ENCODE results near the gene BRF1.

DNA sequence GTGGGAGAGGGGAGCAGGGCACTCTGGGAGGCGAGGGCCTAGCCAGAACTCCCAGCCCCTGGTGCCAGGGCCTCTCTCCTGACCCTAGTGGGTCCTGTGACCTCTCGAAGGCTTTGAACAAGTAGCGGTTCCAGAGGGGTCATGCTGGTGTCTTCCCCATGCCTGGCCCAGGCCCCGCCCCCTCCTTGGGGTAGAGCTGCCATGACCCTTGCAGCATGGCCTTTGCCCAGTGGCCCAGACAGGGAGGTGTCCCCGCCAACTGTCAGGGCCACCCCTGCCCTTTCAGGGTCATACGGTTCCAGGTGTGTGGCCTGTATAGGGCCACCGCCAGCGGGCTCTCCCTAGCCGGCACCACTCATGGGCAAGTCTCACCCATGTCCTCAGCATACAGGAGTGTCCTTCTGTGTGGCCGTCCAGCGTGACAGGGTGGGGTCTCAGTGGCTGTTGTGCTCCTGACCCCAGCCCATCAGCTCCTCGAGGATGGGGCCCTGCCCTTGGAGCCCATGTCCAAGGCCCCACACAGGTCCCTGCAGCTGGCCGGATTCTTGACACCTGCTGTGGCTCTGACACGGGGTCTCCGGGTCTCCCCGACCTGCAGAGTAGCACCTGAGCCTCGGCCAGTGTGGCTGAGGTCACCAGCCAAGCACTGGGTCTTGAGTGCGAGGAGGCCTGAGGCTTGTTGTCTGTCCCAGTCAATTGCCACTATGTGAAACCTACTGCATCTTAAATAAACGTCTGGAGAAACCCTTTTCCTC, 48.3 kb upstream of the BRF1 start:
- no peak for TF ChIP-seq POLR2A (IDR thresholded peaks at IDR 0.05; ENCODE audit: borderline replicate concordance, extremely low read depth, insufficient read depth, insufficient read length)
- TF ChIP-seq, protein P1, sequence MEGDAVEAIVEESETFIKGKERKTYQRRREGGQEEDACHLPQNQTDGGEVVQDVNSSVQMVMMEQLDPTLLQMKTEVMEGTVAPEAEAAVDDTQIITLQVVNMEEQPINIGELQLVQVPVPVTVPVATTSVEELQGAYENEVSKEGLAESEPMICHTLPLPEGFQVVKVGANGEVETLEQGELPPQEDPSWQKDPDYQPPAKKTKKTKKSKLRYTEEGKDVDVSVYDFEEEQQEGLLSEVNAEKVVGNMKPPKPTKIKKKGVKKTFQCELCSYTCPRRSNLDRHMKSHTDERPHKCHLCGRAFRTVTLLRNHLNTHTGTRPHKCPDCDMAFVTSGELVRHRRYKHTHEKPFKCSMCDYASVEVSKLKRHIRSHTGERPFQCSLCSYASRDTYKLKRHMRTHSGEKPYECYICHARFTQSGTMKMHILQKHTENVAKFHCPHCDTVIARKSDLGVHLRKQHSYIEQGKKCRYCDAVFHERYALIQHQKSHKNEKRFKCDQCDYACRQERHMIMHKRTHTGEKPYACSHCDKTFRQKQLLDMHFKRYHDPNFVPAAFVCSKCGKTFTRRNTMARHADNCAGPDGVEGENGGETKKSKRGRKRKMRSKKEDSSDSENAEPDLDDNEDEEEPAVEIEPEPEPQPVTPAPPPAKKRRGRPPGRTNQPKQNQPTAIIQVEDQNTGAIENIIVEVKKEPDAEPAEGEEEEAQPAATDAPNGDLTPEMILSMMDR (IDR thresholded peaks at IDR 0.05 in 2 of 3, conservative IDR thresholded peaks at IDR 0.05 in 1 of 3; ENCODE audit: borderline replicate concordance in 1 of 3, insufficient read depth in 1 of 3, low read depth in 2 of 3, low read length in 2 of 3): no peak
- no peak for TF ChIP-seq RAD21 (IDR thresholded peaks at IDR 0.05; ENCODE audit: low read depth)
- no peak for TF ChIP-seq EZH2 (IDR thresholded peaks at IDR 0.05)
- TF ChIP-seq POLR2AphosphoS5 (IDR thresholded peaks at IDR 0.05; ENCODE audit: low read depth, low read length): no peak

Measured in HCT116 (cell line).